Left lobe of liver (tissue), 2 donors: ENCODE measurements around the gene MCF2L. TPM values are rescaled to one million over a fixed set of nuclear protein-coding genes. Genes with fewer than 3 reads are reported as not detected.
"Not testable (repeated sequence)": the region's sequence is repeated elsewhere in the genome, so short reads cannot be mapped to it uniquely, and the experiment has no call there.

Source experiments
- ATAC-seq: fragments of 200-7000 bp; cut with Tn5 transposase; one replicate; pipeline ENCODE4 v1.9.1; 2020; ENCODE audit warnings: mild to moderate bottlenecking, moderate library complexity
- DNase-seq: peaks from one replicate; pipeline ENCODE4 v3.0.0-alpha.2; 2020; ENCODE audit warnings: low spot score
- total RNA-seq: library from RNA; stranded (reverse); gene quantifications from one replicate; pipeline ENCODE4 v1.2.1, GENCODE V29; 2021
- donor health status: DM: no; HTN: no; CAD: no; lungs with moderate emphysema.
- donor health status: DM: no; HTN: yes; CAD: no.

MCF2L gene
- total RNA-seq, 1 donor from 2014 or later: 14.9 TPM

DNA sequence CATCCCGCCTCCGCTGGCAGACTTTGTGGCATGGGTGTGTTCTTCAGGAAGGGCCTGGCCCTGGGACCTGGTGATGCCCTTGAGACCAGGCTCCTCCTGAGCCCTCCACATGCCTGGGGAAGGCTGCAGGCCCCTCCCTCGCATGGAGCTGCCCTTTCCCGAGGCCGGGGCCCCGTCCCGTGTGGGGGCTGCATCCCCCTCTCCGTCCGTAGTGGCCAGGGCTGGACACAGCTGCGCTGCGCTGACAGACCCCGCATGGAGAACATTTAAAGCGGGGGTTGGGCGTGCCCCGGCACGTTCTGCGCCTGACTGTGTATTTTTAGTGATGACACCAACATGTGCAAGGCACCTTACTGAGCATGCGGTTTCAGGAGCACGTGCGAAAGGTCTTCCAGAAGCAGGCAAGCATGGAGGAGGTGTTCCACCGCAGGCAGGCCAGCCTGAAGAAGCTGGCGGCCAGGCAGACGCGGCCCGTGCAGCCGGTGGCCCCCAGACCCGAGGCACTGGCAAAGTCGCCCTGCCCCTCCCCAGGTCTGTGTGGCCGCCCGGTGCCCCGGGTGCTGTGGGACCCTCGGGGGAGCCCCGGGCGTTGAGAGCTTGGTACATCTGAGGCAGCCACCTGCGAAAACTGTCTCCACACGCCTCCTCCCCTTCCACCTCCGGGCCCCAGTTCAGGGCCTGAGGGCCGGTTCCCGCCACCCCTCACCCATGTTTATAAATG lies 107.8 kb downstream of the MCF2L start:
- no peak for ATAC-seq
- DNase-seq: no peak

DNA sequence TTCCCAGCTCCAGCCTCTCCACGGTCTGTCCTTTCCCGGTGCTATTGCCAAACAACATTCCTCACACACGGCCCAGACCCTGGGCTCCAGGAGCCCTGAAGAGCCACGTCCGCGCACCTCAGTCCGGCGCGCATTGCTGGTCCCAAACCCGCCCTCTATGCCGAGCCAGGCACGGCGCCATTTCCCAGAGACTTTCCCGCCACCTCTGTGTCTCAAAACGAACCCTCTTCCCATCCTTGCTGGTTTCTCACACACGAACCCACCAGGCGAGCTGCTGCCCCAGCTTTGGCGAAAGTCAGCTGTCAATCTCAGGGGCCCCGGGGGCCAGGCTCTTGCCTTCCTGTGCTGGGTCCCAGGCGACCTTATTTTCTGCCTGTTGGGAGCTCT lies 108.5 kb downstream of the MCF2L start:
- DNase-seq (no peak), ATAC-seq (no peak)

DNA sequence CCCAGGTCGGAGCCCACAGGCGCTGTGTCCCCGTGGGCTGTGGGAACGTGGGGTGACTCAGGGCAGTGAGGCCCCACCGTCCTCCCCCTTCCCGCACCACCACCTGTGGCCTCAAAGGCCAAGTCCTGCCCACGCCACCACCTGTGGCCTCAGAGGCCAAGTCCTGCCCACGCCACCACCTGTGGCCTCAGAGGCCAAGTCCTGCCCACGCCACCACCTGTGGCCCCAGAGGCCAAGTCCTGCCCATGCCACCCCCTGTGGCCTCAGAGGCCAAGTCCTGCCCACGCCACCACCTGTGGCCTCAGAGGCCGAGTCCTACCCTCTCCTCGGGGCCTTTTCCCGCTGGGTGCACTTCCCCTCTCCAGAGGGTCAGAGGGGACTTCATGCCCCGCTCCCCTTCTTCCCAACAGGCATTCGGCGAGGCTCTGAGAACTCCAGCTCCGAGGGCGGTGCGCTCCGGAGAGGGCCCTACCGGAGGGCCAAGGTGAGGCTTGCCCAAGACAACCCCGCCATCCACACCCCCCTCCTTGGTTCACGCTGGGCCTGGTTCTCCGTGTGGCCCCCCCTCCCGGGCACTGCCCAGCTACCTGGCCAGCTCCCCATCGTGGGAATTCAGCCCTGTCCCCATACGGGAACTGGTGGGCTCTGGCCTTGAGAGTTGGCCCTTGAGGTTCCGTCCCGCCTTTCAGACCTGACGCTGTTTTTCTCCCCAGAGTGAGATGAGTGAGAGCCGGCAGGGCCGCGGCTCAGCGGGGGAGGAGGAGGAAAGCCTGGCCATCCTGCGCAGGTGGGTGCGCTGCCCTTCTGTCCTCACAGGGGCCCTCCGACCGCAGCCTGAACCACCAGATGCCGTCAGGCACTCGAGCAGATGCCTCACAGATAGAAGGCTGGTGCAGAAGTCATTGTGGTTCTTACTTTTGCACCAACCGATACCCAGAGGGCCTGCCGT lies 109.2 kb downstream of the MCF2L start:
- ATAC-seq (no peak), DNase-seq (no peak)

DNA sequence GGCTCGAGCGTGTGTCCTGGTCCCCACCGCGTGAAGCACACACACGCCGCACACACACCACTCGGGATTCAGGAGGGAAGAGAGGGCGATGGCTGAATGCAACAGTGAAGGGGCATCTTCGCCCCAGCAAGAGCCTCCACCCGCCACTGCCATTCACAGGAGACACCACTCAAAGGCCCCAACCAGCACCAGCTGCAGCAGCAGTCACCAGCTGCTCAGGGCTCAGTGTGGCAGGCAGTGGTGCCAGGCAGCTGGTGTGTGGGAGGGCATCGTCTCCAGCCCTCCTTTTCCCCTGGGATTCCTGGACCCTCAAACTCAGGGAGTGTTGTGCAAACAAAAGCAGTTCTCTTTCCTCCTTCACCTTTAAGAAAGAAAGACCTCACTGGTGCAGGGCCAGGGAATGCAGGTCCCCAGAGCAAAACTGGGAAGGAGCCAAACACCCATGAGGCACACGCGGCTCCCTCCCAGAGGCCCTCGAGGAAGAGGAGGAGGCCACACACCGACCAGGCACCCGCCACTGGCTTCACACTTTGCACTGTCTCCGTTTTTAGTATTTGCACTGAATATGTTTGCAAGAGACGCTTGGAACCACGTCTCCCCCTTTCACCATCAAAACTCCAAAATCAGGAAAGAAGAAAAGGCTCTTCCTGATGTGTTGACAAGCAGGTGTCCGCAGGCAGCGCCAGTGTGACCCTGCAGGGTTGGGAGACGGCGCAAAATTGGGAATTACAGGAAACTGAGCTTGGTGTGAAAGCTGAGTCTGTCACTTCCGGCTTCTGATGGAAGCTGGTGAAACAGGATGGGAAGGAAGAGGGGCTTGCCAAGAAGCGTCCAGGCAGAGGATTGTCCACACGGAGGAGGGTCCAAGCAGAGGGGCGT lies 110.1 kb downstream of the MCF2L start:
- DNase-seq: no peak
- no peak for ATAC-seq

DNA sequence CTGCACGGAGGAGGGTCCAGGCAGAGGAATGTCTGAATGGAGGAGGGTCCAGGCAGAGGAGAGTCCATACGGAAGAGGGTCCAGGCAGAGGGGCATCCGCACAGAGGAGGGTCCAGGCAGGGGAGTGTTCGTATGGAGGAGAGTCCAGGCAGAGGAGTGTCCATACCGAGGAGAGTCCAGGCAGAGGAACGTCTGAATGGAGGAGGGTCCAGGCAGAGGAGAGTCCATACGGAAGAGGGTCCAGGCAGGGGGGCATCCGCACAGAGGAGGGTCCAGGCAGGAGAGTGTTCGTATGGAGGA lies 110.7 kb downstream of the MCF2L start:
- DNase-seq, ATAC-seq: not testable (repeated sequence)

GRCh38 chr13:113080361-113080831 lies 111.4 kb downstream of the MCF2L start:
- ATAC-seq (no peak), DNase-seq (no peak)

DNA sequence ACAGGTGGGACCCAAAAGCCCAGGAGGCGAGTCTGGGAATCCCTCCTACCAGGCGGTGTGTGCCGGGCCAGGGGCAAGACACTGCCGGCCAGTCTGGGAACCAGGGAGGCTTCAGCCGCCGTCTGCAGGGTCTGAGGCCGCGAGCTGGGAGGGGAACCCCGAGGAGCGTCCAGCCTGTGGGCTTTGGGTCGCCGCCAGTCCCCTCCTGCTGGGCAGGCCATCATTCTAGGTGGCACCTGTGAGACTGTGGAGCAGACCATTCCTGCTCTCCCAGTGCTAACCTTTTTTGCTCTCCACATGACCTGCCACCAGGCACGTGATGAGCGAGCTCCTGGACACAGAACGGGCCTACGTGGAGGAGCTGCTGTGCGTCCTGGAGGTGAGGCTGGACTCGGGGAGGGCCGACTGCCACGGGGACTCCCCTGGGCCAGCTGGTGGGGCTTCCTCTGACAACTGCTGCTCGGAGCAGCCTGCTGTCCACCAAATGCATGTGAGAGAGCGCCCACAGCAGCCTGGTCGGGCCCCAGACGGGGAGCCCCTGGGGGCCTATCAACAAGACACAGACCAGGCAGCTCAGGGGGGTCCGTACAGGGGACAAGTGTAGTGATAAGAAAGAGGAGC lies 112.0 kb downstream of the MCF2L start:
- DNase-seq (no peak), ATAC-seq (no peak)

DNA sequence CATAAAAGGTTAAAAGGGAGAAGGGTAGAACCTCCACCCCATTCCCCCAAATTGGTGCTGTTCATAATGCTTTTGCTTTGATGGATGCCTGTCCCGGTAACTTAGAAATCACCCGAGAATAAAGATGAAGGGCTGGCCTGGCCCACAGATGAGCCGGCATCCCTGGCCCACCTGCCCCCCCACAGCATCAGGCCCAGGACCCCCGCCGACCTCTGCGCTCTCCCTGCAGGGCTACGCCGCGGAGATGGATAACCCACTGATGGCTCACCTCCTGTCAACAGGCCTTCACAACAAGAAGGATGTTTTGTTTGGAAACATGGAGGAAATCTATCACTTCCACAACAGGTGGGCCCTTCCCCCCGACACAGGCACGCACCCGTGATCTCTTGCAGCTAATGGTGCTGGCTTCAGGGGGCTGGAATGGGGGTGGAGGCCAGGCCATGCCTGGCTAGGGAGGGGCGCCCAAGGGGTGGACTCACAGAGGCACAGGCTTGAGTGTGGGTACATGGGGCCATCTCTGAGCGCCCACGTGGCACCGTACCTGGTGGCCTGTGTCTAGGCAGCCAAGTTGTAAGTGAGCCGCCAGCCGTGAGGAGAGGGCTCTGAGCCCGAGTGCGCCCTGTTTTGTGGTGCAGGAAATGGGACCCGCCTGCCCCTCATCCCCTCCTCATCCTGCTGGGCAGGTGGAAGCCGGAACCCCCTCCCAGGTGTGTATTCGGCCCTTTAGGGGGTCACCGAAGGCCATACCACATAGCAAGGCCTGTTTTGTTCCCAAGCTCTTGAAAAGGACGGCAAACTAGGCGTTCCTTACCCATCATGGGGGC lies 113.4 kb downstream of the MCF2L start:
- ATAC-seq (no peak), DNase-seq (no peak)

- DNase-seq: no peak
- no peak for ATAC-seq
These were observed 114.0 kb downstream of the MCF2L start for GRCh38 chr13:113083022-113083373.

DNA sequence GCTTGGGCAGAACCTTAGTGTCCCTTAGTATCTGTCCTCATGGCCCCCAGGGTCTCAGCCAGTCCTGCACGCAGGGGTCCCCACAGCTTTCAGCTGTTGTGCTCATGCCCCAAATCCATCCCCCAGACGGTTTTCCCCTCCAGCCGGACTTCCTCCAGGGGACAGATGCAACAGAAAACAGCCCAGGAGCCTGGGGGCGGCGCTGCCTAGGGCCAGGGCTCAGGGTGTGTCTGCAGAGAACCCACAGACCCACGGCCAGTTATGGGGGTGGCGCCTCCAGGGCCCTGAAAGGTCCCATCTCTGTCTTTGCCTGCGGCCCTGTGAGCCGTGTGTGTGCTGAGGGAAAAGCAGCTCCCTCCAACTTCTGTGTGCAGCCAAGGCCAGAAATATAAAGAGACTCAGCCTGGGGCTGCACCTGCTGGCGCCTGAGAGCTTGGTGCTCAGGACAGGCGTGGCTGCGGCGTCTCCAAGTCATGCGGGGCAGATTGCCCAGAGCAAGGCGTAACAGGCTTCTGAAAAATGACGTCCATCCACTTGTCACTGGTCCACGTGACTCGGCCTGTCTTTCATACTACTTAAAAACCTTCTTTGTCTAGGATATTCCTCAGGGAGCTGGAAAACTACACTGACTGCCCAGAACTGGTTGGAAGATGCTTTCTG lies 114.5 kb downstream of the MCF2L start:
- DNase-seq: no peak
- ATAC-seq: no peak

DNA sequence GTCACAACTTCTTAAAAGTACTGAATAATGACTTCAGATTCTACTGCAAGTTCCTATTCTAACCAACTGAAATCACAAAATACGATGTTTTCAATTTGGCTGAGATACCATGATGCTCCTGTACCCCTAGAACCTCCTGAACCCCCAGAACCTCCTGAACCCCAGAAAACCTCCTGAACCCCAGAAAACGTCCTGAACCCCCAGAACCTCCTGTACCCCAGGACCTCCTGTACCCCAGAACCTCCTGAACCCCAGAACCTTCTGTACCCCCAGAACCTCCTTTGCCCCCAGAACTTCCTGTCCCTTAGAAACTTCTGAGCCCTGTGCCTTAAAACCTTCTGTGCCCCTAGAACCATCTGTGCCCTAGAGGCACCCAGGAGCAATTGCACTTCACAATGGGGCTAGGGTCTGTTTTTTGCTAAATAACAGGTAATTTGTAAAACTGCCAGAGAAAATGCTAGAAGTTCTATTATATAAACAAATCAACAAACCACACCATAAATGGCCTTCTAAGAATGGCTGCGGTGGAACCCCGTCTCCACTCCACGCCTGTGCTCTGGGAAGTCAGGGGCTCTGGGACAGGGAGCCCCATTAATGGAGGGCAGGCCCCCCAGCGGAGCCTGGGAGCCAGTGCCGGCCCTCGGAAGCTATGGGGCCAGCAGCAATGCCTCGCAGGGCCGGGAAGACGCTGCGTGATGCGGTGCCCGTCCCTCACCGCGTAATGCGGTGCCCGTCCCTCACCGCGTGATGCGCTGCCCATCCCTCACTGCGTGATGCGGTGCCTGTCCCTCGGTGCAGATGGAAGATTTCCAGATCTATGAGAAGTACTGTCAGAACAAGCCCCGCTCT lies 115.3 kb downstream of the MCF2L start:
- ATAC-seq: no peak
- no peak for DNase-seq

DNA sequence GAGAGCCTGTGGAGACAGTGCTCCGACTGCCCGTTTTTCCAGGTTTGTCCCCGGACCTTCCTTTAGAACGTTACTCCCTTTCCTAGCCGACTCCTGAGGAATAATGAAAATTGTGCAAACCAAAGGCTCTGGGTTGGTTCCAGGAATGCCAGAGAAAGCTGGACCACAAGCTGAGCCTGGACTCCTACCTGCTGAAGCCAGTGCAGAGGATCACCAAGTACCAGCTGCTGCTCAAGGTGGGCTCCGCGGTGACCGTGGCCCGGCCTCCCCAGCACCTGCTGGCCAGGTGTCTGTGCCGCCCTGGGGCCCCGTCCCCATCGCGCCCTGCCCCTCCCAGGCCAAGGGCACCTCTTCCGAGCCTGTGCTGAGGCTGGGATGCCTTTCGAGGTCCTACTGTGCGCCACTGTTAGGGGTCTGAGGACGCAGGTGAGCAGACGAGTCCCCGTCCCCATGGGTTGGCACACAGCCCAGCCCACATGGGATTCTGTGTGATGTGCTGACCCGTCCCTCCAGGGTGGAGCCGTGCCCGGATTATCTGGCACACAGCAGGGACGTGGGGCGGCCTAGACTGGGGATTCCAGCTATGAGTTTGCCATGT lies 116.0 kb downstream of the MCF2L start:
- no peak for DNase-seq
- no peak for ATAC-seq

GRCh38 chr13:113086031-113086750 lies 117.2 kb downstream of the MCF2L start:
- ATAC-seq (no peak), DNase-seq (no peak)

- ATAC-seq: no peak
- no peak for DNase-seq
These were observed 118.2 kb downstream of the MCF2L start for GRCh38 chr13:113086991-113087922.

DNA sequence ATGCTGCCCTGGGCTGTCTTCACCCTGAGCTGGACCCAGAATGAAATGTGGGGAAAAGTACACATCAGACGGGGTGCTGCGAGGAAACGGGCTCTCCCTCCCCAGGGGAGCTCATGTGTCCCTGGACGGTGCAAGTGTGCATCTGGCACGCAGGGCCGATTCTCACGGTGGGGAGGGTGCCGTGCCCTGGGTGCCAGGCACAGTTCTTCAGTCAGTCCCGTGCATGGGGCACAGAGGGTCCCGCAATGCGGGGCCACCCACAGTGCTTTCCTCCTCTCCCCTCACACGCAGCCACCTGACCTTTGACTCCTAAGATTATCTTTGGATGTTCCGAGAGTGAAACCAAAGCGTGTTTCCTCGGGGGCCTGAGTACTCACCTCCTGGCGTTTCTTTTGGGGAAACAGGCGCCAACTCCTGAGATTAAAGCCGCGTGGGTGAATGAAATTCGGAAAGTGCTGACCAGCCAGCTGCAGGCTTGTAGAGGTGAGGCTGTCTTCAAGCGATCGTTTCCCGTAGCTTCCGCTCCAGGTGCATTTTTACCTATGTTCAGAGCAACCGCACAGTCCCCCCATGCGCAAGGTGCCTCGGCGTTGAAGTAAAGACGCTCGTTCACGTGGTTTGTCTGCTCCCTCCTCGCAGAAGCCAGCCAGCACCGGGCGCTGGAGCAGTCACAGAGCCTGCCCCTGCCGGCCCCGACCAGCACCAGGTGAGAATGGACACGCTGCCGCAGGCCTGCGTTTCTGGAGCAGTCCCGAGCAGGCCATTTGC lies 119.1 kb downstream of the MCF2L start:
- no peak for DNase-seq
- no peak for ATAC-seq

GRCh38 chr13:113088691-113089020 lies 119.6 kb downstream of the MCF2L start:
- ATAC-seq (no peak), DNase-seq (no peak)
